IMR-90 (cell line): ENCODE measurements around the gene RIOK2. TPM values are rescaled to one million over a fixed set of nuclear protein-coding genes. Genes with fewer than 3 reads are reported as not detected.

Experiments used
- ATAC-seq: fragments of 200-7000 bp; cut with Tn5 transposase; 2 replicates; pipeline ENCODE4 v1.9.1; 2020; ENCODE audit warnings: low read depth, mild to moderate bottlenecking, moderate library complexity
- Bru-seq: library from RNA; stranded (reverse); fragments of 400-500 nt; gene quantifications from one replicate; lab custom pipeline; 2021; lab: Mats Ljungman, UMichigan
- BruChase-seq, 2 experiments: library from RNA; stranded (reverse); fragments of 400-500 nt; gene quantifications; one replicate each; lab custom pipeline; 2021; lab: Mats Ljungman, UMichigan
- BruUV-seq: library from RNA; stranded (reverse); fragments of 400-500 nt; replicated peaks from 2 replicates; lab custom pipeline; 2021; lab: Mats Ljungman, UMichigan
- CTCF ChIA-PET: fragments of 300-600 bp; formaldehyde crosslinking; extraction: SDS; loops from one replicate; lab custom pipeline; 2021; ENCODE audit warnings: antibody characterized with exemption; lab: Yijun Ruan, JAX
- POLR2A ChIA-PET: fragments of 300-600 bp; sonication (Branson Sonifier 250); formaldehyde crosslinking; loops from one replicate; lab custom pipeline; 2022; ENCODE audit warnings: antibody characterized with exemption; ENCODE audit not compliant: unreplicated experiment; lab: Charles Lee
- DNase-seq: peaks from one replicate; pipeline ENCODE4 v3.0.0; 2013
- H2AFZ ChIP-seq: replicated peaks from 2 replicates; pipeline ENCODE3; 2013; ENCODE audit warnings: low read length, mild to moderate bottlenecking; ENCODE audit not compliant: poor library complexity
- H2AK5ac ChIP-seq: 2 replicates; pipeline ENCODE4 v1.6.1; 2013; ENCODE audit warnings: low read depth, low read length, inconsistent platforms
- H2AK9ac ChIP-seq: replicated peaks from 2 replicates; pipeline ENCODE3; 2013; ENCODE audit warnings: mild to moderate bottlenecking, low read depth, low read length, moderate library complexity; ENCODE audit not compliant: poor library complexity
- H2BK120ac ChIP-seq: 2 replicates; pipeline ENCODE4 v1.6.1; 2013; ENCODE audit warnings: low read depth, low read length, inconsistent platforms
- H2BK15ac ChIP-seq: 3 replicates; pipeline ENCODE4 v1.6.1; 2013; ENCODE audit warnings: low read depth, low read length, inconsistent platforms
- H2BK20ac ChIP-seq: 2 replicates; pipeline ENCODE4 v1.6.1; 2013; ENCODE audit warnings: low read depth, mild to moderate bottlenecking, inconsistent platforms, low read length, moderate library complexity
- H2BK5ac ChIP-seq: 2 replicates; pipeline ENCODE4 v1.6.1; 2013; ENCODE audit warnings: mild to moderate bottlenecking, low read depth, low read length, inconsistent platforms; ENCODE audit not compliant: poor library complexity, severe bottlenecking
- H3K14ac ChIP-seq: replicated peaks from 2 replicates; pipeline ENCODE4 v1.6.1; 2013; ENCODE audit warnings: low read depth, low read length, inconsistent platforms
- H3K18ac ChIP-seq: 2 replicates; pipeline ENCODE4 v1.6.1; 2013; ENCODE audit warnings: low read depth, low read length, control low read depth
- H3K23ac ChIP-seq: 2 replicates; pipeline ENCODE4 v1.6.1; 2013; ENCODE audit warnings: low read depth, low read length, inconsistent platforms
- H3K27ac ChIP-seq: 2 replicates; pipeline ENCODE4 v1.5.1; 2013; ENCODE audit warnings: mild to moderate bottlenecking, control low read depth, low read length; ENCODE audit not compliant: insufficient read depth
- H3K27me3 ChIP-seq: 2 replicates; pipeline ENCODE4 v1.6.1; 2013; ENCODE audit warnings: low read length; ENCODE audit not compliant: control insufficient read depth, insufficient read depth
- H3K36me3 ChIP-seq: 2 replicates; pipeline ENCODE4 v1.6.1; 2013; ENCODE audit warnings: low read length, mixed read lengths; ENCODE audit not compliant: control insufficient read depth, insufficient read depth
- H3K4ac ChIP-seq: 2 replicates; pipeline ENCODE4 v1.6.1; 2013; ENCODE audit warnings: low read depth, low read length, inconsistent platforms
- H3K4me1 ChIP-seq: 2 replicates; pipeline ENCODE4 v1.6.1; 2013; ENCODE audit warnings: low read length, mixed read lengths; ENCODE audit not compliant: control insufficient read depth, insufficient read depth
- H3K4me2 ChIP-seq: 2 replicates; pipeline ENCODE4 v1.6.1; 2013; ENCODE audit warnings: low read depth, mild to moderate bottlenecking, control low read depth, low read length, moderate library complexity
- H3K4me3 ChIP-seq: 2 replicates; pipeline ENCODE4 v1.5.1; 2013; ENCODE audit warnings: low read depth, mild to moderate bottlenecking, control low read depth, low read length, moderate library complexity; ENCODE audit not compliant: insufficient read depth
- H3K56ac ChIP-seq: 2 replicates; pipeline ENCODE4 v1.6.1; 2013; ENCODE audit warnings: low read length, inconsistent platforms; ENCODE audit not compliant: insufficient read depth; ENCODE audit errors: extremely low read depth
- H3K79me1 ChIP-seq, 2 experiments: 2 replicates each; pipeline ENCODE4 v1.6.1; 2013; ENCODE audit warnings: low read length in 2 of 2, inconsistent platforms in 1 of 2, low read depth in 1 of 2
- H3K9ac ChIP-seq: 2 replicates; pipeline ENCODE4 v1.6.1; 2013; ENCODE audit warnings: low read depth, low read length, control low read depth
- H3K9me1 ChIP-seq: 2 replicates; pipeline ENCODE4 v1.6.1; 2013; ENCODE audit warnings: low read length, inconsistent platforms; ENCODE audit not compliant: insufficient read depth
- H3K9me3 ChIP-seq: 2 replicates; pipeline ENCODE4 v1.6.1; 2013; ENCODE audit warnings: low read length; ENCODE audit not compliant: control insufficient read depth, insufficient read depth
- H4K20me1 ChIP-seq: 2 replicates; pipeline ENCODE4 v1.6.1; 2013; ENCODE audit warnings: low read length, inconsistent platforms; ENCODE audit not compliant: insufficient read depth
- H4K5ac ChIP-seq: 2 replicates; pipeline ENCODE4 v1.6.1; 2013; ENCODE audit warnings: mild to moderate bottlenecking, low read depth, low read length, control low read depth
- H4K8ac ChIP-seq, 2 experiments: 2 replicates each; pipeline ENCODE4 v1.6.1; 2013; ENCODE audit warnings: low read depth in 2 of 2, low read length in 2 of 2, control low read depth in 1 of 2, inconsistent platforms in 1 of 2
- H4K91ac ChIP-seq: 2 replicates; pipeline ENCODE4 v1.6.1; 2013; ENCODE audit warnings: low read depth, low read length, inconsistent platforms; ENCODE audit not compliant: insufficient read depth
- BHLHE40 ChIP-seq: fragments of 150-350 bp; IDR thresholded peaks from 2 replicates; pipeline ENCODE4 v1.6.1; 2016; ENCODE audit warnings: mild to moderate bottlenecking, low read depth, low read length
- CEBPB ChIP-seq: IDR thresholded peaks from 2 replicates; pipeline ENCODE4 v1.6.1; 2012; ENCODE audit warnings: low read depth, low read length, improper control_type of control experiment
- MAFK ChIP-seq: IDR thresholded peaks from 2 replicates; pipeline ENCODE4 v1.6.1; 2012; ENCODE audit warnings: low read depth, low read length, improper control_type of control experiment
- MXI1 ChIP-seq: IDR thresholded peaks from 2 replicates; pipeline ENCODE4 v1.6.1; 2012; ENCODE audit warnings: low read depth, mild to moderate bottlenecking, low read length, moderate library complexity, borderline replicate concordance
- POLR2A ChIP-seq: IDR thresholded peaks from 2 replicates; pipeline ENCODE4 v1.6.1; 2012; ENCODE audit warnings: mild to moderate bottlenecking, low read depth, low read length
- RAD21 ChIP-seq: IDR thresholded peaks from 2 replicates; pipeline ENCODE4 v1.6.1; 2012; ENCODE audit warnings: low read length, improper control_type of control experiment
- RCOR1 ChIP-seq: IDR thresholded peaks from 2 replicates; pipeline ENCODE4 v1.6.1; 2012; ENCODE audit warnings: mild to moderate bottlenecking, low read length, improper control_type of control experiment; ENCODE audit not compliant: insufficient replicate concordance
- WGBS, 2 experiments: methylation state at CpG; one replicate each; pipeline versions ENCODE4 v1.1.5 to v1.1.7; 2013; ENCODE audit warnings: missing lambda C conversion rate in 2 of 2; ENCODE audit not compliant: insufficient read length in 1 of 2; ENCODE audit errors: extremely low coverage in 2 of 2; 5-methylcytosine and 5-hydroxymethylcytosine counted together
- dilution Hi-C: fragments of 300-500 bp; cut with HindIII; formaldehyde crosslinking; loops from one replicate; pipeline ENCODE4 v1.14.3; 2018; ENCODE audit warnings: low sequenced_read_pairs; ENCODE audit not compliant: unreplicated experiment
- in situ Hi-C: fragments of 300-500 bp; cut with MboI; formaldehyde crosslinking; loops from 3 replicates; pipeline ENCODE4 v1.14.3; 2019; ENCODE audit warnings: low sequenced_read_pairs, inconsistent platforms, mixed read lengths
- intact Hi-C: fragments of 100-400 bp; cut with micrococcal nuclease; formaldehyde crosslinking; loops from 2 replicates; pipeline ENCODE4 v1.10.0; 2022
- long read RNA-seq: library from polyadenylated mRNA; unstranded; transcript quantifications from one replicate; pipeline ENCODE4 v2.0.0, GENCODE V29; 2021; ENCODE audit not compliant: unreplicated experiment
- polyA plus RNA-seq, 3 experiments: library from polyadenylated mRNA; depleted of rRNA; stranded (reverse); fragments of >200 nt; gene quantifications; 2 replicates each; pipeline ENCODE4 v1.2.3, GENCODE V29; 2012; ENCODE audit warnings: low replicate concordance in 1 of 3
- total RNA-seq: library from RNA; depleted of rRNA; stranded (reverse); fragments of >200 nt; gene quantifications from 2 replicates; pipeline ENCODE4 v1.2.3, GENCODE V29; 2012; rRNA removed
- TF ChIP-seq, protein P1 (sequence below): fragments of 150-350 bp; IDR thresholded peaks from 2 replicates; pipeline ENCODE4 v1.6.1; 2017; ENCODE audit warnings: mild to moderate bottlenecking, antibody characterized with exemption, low read length, low read depth
- TF ChIP-seq, protein P2 (sequence below): conservative IDR thresholded peaks from 2 replicates; pipeline ENCODE4 v1.5.1; 2012; ENCODE audit warnings: mild to moderate bottlenecking, low read depth, low read length, improper control_type of control experiment

The RIOK2 gene
- 17.7 and 26.1 TPM in 2 replicates for total RNA-seq
- 9.2 and 10.7 TPM in 2 replicates for polyA plus RNA-seq (2012; rRNA removed)
- polyA plus RNA-seq (2012; cell fraction: cytosol; rRNA removed): 0.89 and 2.0 TPM in 2 replicates
- 0.67 and 9.0 TPM in 2 replicates for polyA plus RNA-seq (2012; cell fraction: nucleus; rRNA removed; ENCODE audit: low replicate concordance)
- Bru-seq, nascent RNA: percentile 86 among the genes with signal in this experiment
- BruChase-seq, experiment 1, labeled RNA remaining after a 6-hour chase: percentile 59 among the genes with signal in this experiment
- percentile 78 among the genes with signal in this experiment for BruChase-seq, experiment 2, labeled RNA remaining after a 2-hour chase
- long read RNA-seq, transcript RIOK2-201 (10 exons, 3,922 nt): major isoform, 37 of 42 reads
- long read RNA-seq, partial matches to known transcripts: 2 of 42 reads
- long read RNA-seq, other reads (novel, unspliced or antisense): 3 of 42 reads

DNA sequence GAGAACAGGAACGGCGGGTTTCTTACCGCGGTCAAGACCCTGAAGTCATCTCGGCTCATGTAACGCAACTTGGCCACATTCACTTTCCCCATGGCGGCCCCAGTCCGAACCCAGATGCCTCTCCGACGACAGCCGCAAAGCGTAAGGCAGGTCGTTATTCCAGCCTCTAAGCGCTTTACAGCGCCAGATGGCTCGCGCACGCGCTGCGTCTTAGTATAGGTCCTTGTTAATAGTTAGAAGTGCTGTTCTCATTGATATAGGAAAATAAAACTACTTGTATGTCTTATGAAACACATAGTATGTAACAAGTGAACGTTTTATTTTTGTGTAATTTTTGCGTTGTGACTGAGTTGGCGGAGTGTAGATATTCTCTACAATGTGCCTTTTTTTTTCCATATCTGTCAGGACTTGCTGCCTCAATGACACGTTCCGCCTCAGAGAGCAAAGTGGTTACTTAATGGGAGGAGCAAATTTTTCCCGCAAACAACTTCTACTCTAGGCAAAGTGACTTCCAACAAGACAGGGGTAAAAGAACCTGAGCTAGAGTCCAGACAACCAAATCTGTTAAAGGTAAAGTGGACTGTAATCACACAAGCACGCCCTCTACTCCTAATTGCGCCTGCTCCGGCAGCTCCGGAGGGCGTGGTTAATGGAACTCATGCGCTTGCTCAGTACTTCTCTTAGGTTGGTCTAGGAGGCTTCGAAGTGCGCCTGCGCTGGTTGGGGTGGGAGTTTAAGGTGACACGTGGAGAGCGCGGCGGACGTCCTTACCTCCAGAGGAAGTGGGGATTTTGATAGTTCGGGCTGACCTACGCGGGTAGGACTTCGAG is at the start of gene RIOK2:
Gene RIOK2 (minus strand): TSS at position 148 of the 830 bp plus-strand sequence. CDS start 56 bp downstream, at position 92.
- H2BK5ac ChIP-seq: peak within 1 kb of the TSS; percentile 97
- peak; percentile 87 for TF ChIP-seq POLR2A
- TF ChIP-seq, protein P1, sequence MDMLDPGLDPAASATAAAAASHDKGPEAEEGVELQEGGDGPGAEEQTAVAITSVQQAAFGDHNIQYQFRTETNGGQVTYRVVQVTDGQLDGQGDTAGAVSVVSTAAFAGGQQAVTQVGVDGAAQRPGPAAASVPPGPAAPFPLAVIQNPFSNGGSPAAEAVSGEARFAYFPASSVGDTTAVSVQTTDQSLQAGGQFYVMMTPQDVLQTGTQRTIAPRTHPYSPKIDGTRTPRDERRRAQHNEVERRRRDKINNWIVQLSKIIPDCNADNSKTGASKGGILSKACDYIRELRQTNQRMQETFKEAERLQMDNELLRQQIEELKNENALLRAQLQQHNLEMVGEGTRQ: peak; percentile 65; the same call in 1 of the 2 replicates
- TF ChIP-seq RCOR1: no peak
- TF ChIP-seq MAFK: no peak
- TF ChIP-seq CEBPB: 0 out of 2 replicates have a peak, but pooled peaks have one; percentile 11
- TF ChIP-seq MXI1: peak; percentile 79; the same call in 1 of the 2 replicates
- 0 out of 2 replicates have a peak, but pooled peaks have one; percentile 3 for TF ChIP-seq BHLHE40
- TF ChIP-seq, protein P2, sequence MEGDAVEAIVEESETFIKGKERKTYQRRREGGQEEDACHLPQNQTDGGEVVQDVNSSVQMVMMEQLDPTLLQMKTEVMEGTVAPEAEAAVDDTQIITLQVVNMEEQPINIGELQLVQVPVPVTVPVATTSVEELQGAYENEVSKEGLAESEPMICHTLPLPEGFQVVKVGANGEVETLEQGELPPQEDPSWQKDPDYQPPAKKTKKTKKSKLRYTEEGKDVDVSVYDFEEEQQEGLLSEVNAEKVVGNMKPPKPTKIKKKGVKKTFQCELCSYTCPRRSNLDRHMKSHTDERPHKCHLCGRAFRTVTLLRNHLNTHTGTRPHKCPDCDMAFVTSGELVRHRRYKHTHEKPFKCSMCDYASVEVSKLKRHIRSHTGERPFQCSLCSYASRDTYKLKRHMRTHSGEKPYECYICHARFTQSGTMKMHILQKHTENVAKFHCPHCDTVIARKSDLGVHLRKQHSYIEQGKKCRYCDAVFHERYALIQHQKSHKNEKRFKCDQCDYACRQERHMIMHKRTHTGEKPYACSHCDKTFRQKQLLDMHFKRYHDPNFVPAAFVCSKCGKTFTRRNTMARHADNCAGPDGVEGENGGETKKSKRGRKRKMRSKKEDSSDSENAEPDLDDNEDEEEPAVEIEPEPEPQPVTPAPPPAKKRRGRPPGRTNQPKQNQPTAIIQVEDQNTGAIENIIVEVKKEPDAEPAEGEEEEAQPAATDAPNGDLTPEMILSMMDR: no peak
- peak; percentile 16; the same call in 1 of the 2 replicates for TF ChIP-seq RAD21
- peak within 1 kb of the TSS; percentile 97 for H2AFZ ChIP-seq
- no peaks in the 10 kb centered on the region; the same call in 1 of the 2 replicates for H3K9me1 ChIP-seq
- 0% methylated on average over 20 of the region's 44 CpGs; no CpG with 5 or more reads in 1 of the 2 experiments for whole genome bisulfite sequencing, 2 experiments
- ChIA-PET CTCF (interaction anchor here (0.6 kb wide), 1 partner anchor 180 kb away, joined by 4 read pairs; no protein-coding TSS in a partner anchor), POLR2A (no interaction called here)
- no peaks in the 10 kb centered on the region for H4K20me1 ChIP-seq
- peak within 1 kb of the TSS; percentile 79 for H3K18ac ChIP-seq
- H3K79me1 ChIP-seq: peaks cover 15 to 33% of the 10 kb centered on the region in 2 experiments
- H3K27me3 ChIP-seq: no peaks in the 10 kb centered on the region
- H2AK5ac ChIP-seq: peak within 1 kb of the TSS; percentile 86
- BruUV-seq: no TSS peak
- peak within 1 kb of the TSS; percentile 100 for H3K56ac ChIP-seq
- peak within 1 kb of the TSS; percentile 93 for H3K4me2 ChIP-seq
- in situ Hi-C loops: loop anchor here (10.0 kb wide), 1 partner anchor 1591 kb away; the partner anchor contains the start of gene RGMB
- intact Hi-C loops: loop anchor here (2.0 to 5.0 kb wide), 4 partner anchors 349 to 1644 kb away; partner anchors contain the start of gene RGMB
- peak within 1 kb of the TSS; percentile 89 for H2BK20ac ChIP-seq
- H4K8ac ChIP-seq: peak within 1 kb of the TSS; percentile 81 to 99
- peak within 1 kb of the TSS; percentile 86 for H3K27ac ChIP-seq
- peak within 1 kb of the TSS; percentile 95 for H2BK120ac ChIP-seq
- ATAC-seq: peak; percentile 96
- H3K4me1 ChIP-seq: peaks cover 2% of the 10 kb centered on the region; the same call in 1 of the 2 replicates
- H3K23ac ChIP-seq: peak within 1 kb of the TSS; percentile 98
- peak within 1 kb of the TSS; percentile 92 for H3K4ac ChIP-seq
- peaks cover 3% of the 10 kb centered on the region for H3K36me3 ChIP-seq
- H3K14ac ChIP-seq: peak within 1 kb of the TSS; percentile 98
- H4K91ac ChIP-seq: peak within 1 kb of the TSS; percentile 95
- H3K9ac ChIP-seq: peak within 1 kb of the TSS; percentile 96
- peak within 1 kb of the TSS; percentile 95 for H2AK9ac ChIP-seq
- no peaks in the 10 kb centered on the region for H3K9me3 ChIP-seq
- H3K4me3 ChIP-seq: peak within 1 kb of the TSS; percentile 82
- peak within 1 kb of the TSS; percentile 94 for H4K5ac ChIP-seq
- dilution Hi-C loops: no loop called here
- peak within 1 kb of the TSS; percentile 97 for H2BK15ac ChIP-seq
- DNase-seq: peak; percentile 93
